Measurements from ENCODE around the gene ATXN7L3. TPM values are rescaled to one million over a fixed set of nuclear protein-coding genes. Genes with fewer than 3 reads are reported as not detected.
A peak's percentile ranks its signal among the peaks of the same experiment; 100 is the strongest.

ATXN7L3 gene
- total RNA-seq, 2 donors from 2014 or later, result 45.8 to 72.0 TPM

- Histone ChIP-seq H3K27me3 (replicated peaks; ENCODE audit: insufficient read depth) (no peaks in the 10 kb centered on the region), H3K4me3 (no peak overlapping the region), H3K4me1 (replicated peaks) (peaks cover 10% of the 10 kb centered on the region), H3K27ac (peak overlapping the region; percentile 38 to 71), H3K36me3 (peaks cover 5 to 17% of the 10 kb centered on the region in 2 donors), H3K9me3 (no peaks in the 10 kb centered on the region)
- DNase-seq (ENCODE audit: low spot score), result no peak
- TF ChIP-seq POLR2A (IDR thresholded peaks at IDR 0.05), result no peak
- TF ChIP-seq CTCF (IDR thresholded peaks at IDR 0.05), result no peak
- no peak for TF ChIP-seq POLR2AphosphoS5 (IDR thresholded peaks at IDR 0.05)
- WGBS, result 47% methylated on average over 14 of the region's 14 CpGs
- intact Hi-C loops (cut with DNase I), result no loop called here
These were observed 6.2 kb downstream of the ATXN7L3 start for GRCh38 chr17:44193326-44194084.

GRCh38 chr17:44192750-44193149 is 6.9 kb downstream of the ATXN7L3 start:
- no peak for DNase-seq (ENCODE audit: low spot score)
- 74% methylated on average over 5 of the region's 5 CpGs for WGBS
- Histone ChIP-seq H3K9me3 (no peaks in the 10 kb centered on the region), H3K4me1 (replicated peaks) (peaks cover 11% of the 10 kb centered on the region), H3K27ac (peak overlapping the region; percentile 38 to 71), H3K27me3 (replicated peaks; ENCODE audit: insufficient read depth) (no peaks in the 10 kb centered on the region), H3K36me3 (peaks cover 5 to 17% of the 10 kb centered on the region in 2 donors), H3K4me3 (no peak overlapping the region)
- no peak for TF ChIP-seq POLR2A (IDR thresholded peaks at IDR 0.05)
- TF ChIP-seq POLR2AphosphoS5 (IDR thresholded peaks at IDR 0.05), result no peak
- TF ChIP-seq CTCF (IDR thresholded peaks at IDR 0.05), result no peak
- intact Hi-C loops (cut with DNase I), result no loop called here

GRCh38 chr17:44191941-44192496 is 7.7 kb downstream of the ATXN7L3 start:
- Histone ChIP-seq H3K4me3 (no peak overlapping the region), H3K27ac (peak overlapping the region; percentile 26 to 71), H3K9me3 (no peaks in the 10 kb centered on the region), H3K36me3 (peaks cover 5 to 17% of the 10 kb centered on the region in 2 donors), H3K27me3 (replicated peaks; ENCODE audit: insufficient read depth) (no peaks in the 10 kb centered on the region), H3K4me1 (replicated peaks) (peaks cover 14% of the 10 kb centered on the region)
- intact Hi-C loops (cut with DNase I), result no loop called here
- DNase-seq (ENCODE audit: low spot score), result no peak
- WGBS, result 47% methylated on average over 7 of the region's 7 CpGs
- TF ChIP-seq CTCF (IDR thresholded peaks at IDR 0.05) (no peak), POLR2A (IDR thresholded peaks at IDR 0.05) (peak; percentile 30)

GRCh38 chr17:44191369-44191768 is 8.3 kb downstream of the ATXN7L3 start:
- TF ChIP-seq CTCF (IDR thresholded peaks at IDR 0.05), result no peak

GRCh38 chr17:44190481-44190880 is 9.2 kb downstream of the ATXN7L3 start:
- no peak for DNase-seq (ENCODE audit: low spot score)
- H3K4me1 ChIP-seq (replicated peaks), result peaks cover 14% of the 10 kb centered on the region
- TF ChIP-seq POLR2AphosphoS5 (IDR thresholded peaks at IDR 0.05), result no peak
- TF ChIP-seq CTCF (IDR thresholded peaks at IDR 0.05), result no peak
- no peak for TF ChIP-seq POLR2A (IDR thresholded peaks at IDR 0.05)
- H3K27ac ChIP-seq, result no peak overlapping the region
- no peaks in the 10 kb centered on the region for H3K27me3 ChIP-seq (replicated peaks; ENCODE audit: insufficient read depth)
- intact Hi-C loops (cut with DNase I), result no loop called here
- H3K9me3 ChIP-seq, result no peaks in the 10 kb centered on the region
- 77% methylated on average over 10 of the region's 10 CpGs for WGBS
- H3K4me3 ChIP-seq, result no peak overlapping the region
- H3K36me3 ChIP-seq, result peaks cover 5 to 17% of the 10 kb centered on the region in 2 donors

More at GRCh38 chr17:44191369-44191768, 8.3 kb downstream of the ATXN7L3 start:
- peaks cover 14% of the 10 kb centered on the region for H3K4me1 ChIP-seq (replicated peaks)
- WGBS, result 66% methylated on average over 5 of the region's 5 CpGs
- H3K9me3 ChIP-seq, result no peaks in the 10 kb centered on the region
- peak overlapping the region in 1 of 2 donors; percentile 71 for H3K27ac ChIP-seq
- H3K27me3 ChIP-seq (replicated peaks; ENCODE audit: insufficient read depth), result no peaks in the 10 kb centered on the region
- peaks cover 5 to 17% of the 10 kb centered on the region in 2 donors for H3K36me3 ChIP-seq
- no peak for DNase-seq (ENCODE audit: low spot score)
- intact Hi-C loops (cut with DNase I), result no loop called here
- H3K4me3 ChIP-seq, result no peak overlapping the region

All from prostate gland (tissue), 2 donors.